ENCODE results near the gene PTPRN. TPM values are rescaled to one million over a fixed set of nuclear protein-coding genes. Genes with fewer than 3 reads are reported as not detected.

PTPRN gene
- total RNA-seq, 2 donors from 2014 or later = 0.44 to 1.1 TPM

GRCh38 chr2:219331560-219332213 is 22.5 kb upstream of the PTPRN start:
- Histone ChIP-seq H3K9ac (ENCODE audit: extremely low read depth, low read length, poor library complexity, severe bottlenecking) (no peak overlapping the region), H3K36me3 (ENCODE audit: control insufficient read depth, insufficient read depth, low read length) (no peaks in the 10 kb centered on the region), H3K27ac (ENCODE audit: low read depth, low read length) (no peak overlapping the region), H3K4me3 (ENCODE audit: low read length) (no peak overlapping the region), H3K27me3 (ENCODE audit: control insufficient read depth, insufficient read depth, low read length, poor library complexity, severe bottlenecking) (peaks cover 91% of the 10 kb centered on the region), H3K9me3 (ENCODE audit: control insufficient read depth, low read length) (no peaks in the 10 kb centered on the region), H3K4me1 (ENCODE audit: control insufficient read depth, insufficient read depth, low read length) (no peaks in the 10 kb centered on the region)
- 13 to 15% methylated on average over 13 to 39 of the region's 39 CpGs for WGBS, 2 experiments (ENCODE audit: insufficient coverage in 1 of 2, insufficient read length in 1 of 2)
- DNase-seq = peak; percentile 92
- no peak overlapping the region for H3K27ac Mint-ChIP-seq
- peaks cover 92% of the 10 kb centered on the region for H3K27me3 Mint-ChIP-seq (ENCODE audit: insufficient read depth)
- TF ChIP-seq CTCF (conservative IDR thresholded peaks at IDR 0.05) = no peak
- no peaks in the 10 kb centered on the region for H3K4me1 Mint-ChIP-seq
- H3K9me3 Mint-ChIP-seq = no peaks in the 10 kb centered on the region
- no peaks in the 10 kb centered on the region for H3K36me3 Mint-ChIP-seq (ENCODE audit: low read depth)
- no peak overlapping the region for H3K4me3 Mint-ChIP-seq

GRCh38 chr2:219327719-219328118 is 18.5 kb upstream of the PTPRN start:
- Histone ChIP-seq H3K27me3 (ENCODE audit: control insufficient read depth, insufficient read depth, low read length, poor library complexity, severe bottlenecking) (peaks cover 91% of the 10 kb centered on the region), H3K4me3 (ENCODE audit: low read length) (no peak overlapping the region), H3K9ac (ENCODE audit: extremely low read depth, low read length, poor library complexity, severe bottlenecking) (no peak overlapping the region), H3K9me3 (ENCODE audit: control insufficient read depth, low read length) (no peaks in the 10 kb centered on the region), H3K36me3 (ENCODE audit: control insufficient read depth, insufficient read depth, low read length) (no peaks in the 10 kb centered on the region), H3K4me1 (ENCODE audit: control insufficient read depth, insufficient read depth, low read length) (no peaks in the 10 kb centered on the region), H3K27ac (ENCODE audit: low read depth, low read length) (no peak overlapping the region)
- TF ChIP-seq CTCF (conservative IDR thresholded peaks at IDR 0.05) = no peak
- Mint-ChIP-seq H3K36me3 (ENCODE audit: low read depth) (no peaks in the 10 kb centered on the region), H3K9me3 (no peaks in the 10 kb centered on the region), H3K4me3 (no peak overlapping the region), H3K27ac (no peak overlapping the region), H3K27me3 (ENCODE audit: insufficient read depth) (peaks cover 84% of the 10 kb centered on the region), H3K4me1 (no peaks in the 10 kb centered on the region)
- peak; percentile 52 for DNase-seq
- WGBS, 2 experiments (ENCODE audit: insufficient coverage in 1 of 2, insufficient read length in 1 of 2) = 78 to 81% methylated on average over 2 of the region's 2 CpGs

GRCh38 chr2:219325657-219326315 is 16.6 kb upstream of the PTPRN start:
- Mint-ChIP-seq H3K4me3 (no peak overlapping the region), H3K36me3 (ENCODE audit: low read depth) (no peaks in the 10 kb centered on the region), H3K27me3 (ENCODE audit: insufficient read depth) (peaks cover 77% of the 10 kb centered on the region), H3K27ac (no peak overlapping the region), H3K4me1 (no peaks in the 10 kb centered on the region), H3K9me3 (no peaks in the 10 kb centered on the region)
- H3K27me3 ChIP-seq (ENCODE audit: control insufficient read depth, insufficient read depth, low read length, poor library complexity, severe bottlenecking) = peaks cover 86% of the 10 kb centered on the region
- no peak overlapping the region for H3K9ac ChIP-seq (ENCODE audit: extremely low read depth, low read length, poor library complexity, severe bottlenecking)
- TF ChIP-seq CTCF (conservative IDR thresholded peaks at IDR 0.05) = no peak
- H3K4me1 ChIP-seq (ENCODE audit: control insufficient read depth, insufficient read depth, low read length) = no peaks in the 10 kb centered on the region
- H3K27ac ChIP-seq (ENCODE audit: low read depth, low read length) = no peak overlapping the region
- DNase-seq = no peak
- 85% methylated on average over 7 to 8 of the region's 9 CpGs for WGBS, 2 experiments (ENCODE audit: insufficient coverage in 1 of 2, insufficient read length in 1 of 2)
- H3K36me3 ChIP-seq (ENCODE audit: control insufficient read depth, insufficient read depth, low read length) = no peaks in the 10 kb centered on the region
- H3K4me3 ChIP-seq (ENCODE audit: low read length) = no peak overlapping the region
- H3K9me3 ChIP-seq (ENCODE audit: control insufficient read depth, low read length) = no peaks in the 10 kb centered on the region

All from endodermal cell (in vitro differentiated cells).